Measurements from ENCODE around the gene LMF1.

Gene LMF1

DNA sequence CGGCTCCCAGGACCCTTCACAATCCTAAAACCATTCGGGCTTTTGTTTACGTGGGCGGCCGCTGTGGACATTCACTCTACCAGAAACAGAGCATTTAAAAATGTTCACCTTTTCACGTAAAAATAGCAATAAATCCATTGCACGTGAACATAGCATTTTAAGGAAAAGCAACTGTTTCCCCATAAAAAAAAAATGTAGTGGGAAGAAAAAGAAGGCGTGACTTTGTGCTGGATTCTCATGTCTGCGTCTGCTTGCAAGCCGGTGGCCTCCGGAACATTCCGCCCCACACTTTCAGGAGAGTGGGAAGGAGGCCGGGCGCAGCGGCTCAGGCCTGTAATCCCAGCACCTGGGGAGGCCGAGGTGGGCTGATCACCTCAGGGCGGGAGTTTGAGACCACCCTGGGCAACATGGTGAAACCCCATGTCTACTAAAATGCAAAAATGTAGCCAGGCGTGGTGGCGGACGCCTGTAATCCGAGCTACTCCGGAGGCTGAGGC, 156.8 kb downstream of the LMF1 start:
- TF ChIP-seq, protein P1, sequence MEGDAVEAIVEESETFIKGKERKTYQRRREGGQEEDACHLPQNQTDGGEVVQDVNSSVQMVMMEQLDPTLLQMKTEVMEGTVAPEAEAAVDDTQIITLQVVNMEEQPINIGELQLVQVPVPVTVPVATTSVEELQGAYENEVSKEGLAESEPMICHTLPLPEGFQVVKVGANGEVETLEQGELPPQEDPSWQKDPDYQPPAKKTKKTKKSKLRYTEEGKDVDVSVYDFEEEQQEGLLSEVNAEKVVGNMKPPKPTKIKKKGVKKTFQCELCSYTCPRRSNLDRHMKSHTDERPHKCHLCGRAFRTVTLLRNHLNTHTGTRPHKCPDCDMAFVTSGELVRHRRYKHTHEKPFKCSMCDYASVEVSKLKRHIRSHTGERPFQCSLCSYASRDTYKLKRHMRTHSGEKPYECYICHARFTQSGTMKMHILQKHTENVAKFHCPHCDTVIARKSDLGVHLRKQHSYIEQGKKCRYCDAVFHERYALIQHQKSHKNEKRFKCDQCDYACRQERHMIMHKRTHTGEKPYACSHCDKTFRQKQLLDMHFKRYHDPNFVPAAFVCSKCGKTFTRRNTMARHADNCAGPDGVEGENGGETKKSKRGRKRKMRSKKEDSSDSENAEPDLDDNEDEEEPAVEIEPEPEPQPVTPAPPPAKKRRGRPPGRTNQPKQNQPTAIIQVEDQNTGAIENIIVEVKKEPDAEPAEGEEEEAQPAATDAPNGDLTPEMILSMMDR (IDR thresholded peaks at IDR 0.05; ENCODE audit: low read depth, low read length) = no peak
- TF ChIP-seq MAX (IDR thresholded peaks at IDR 0.05; ENCODE audit: low read depth, low read length) = no peak
- no peak for TF ChIP-seq POLR2A (IDR thresholded peaks at IDR 0.05; ENCODE audit: extremely low read depth, insufficient read length)
- no peak for TF ChIP-seq MYC (IDR thresholded peaks at IDR 0.05; ENCODE audit: low read depth, low read length)
- no peak overlapping the region for H3K4me3 ChIP-seq (ENCODE audit: low read depth, low read length)
- DNase-seq (ENCODE audit: low read depth) = no peak

- H3K4me3 ChIP-seq (ENCODE audit: low read depth, low read length) = no peak overlapping the region
- TF ChIP-seq, protein P1 (IDR thresholded peaks at IDR 0.05; ENCODE audit: low read depth, low read length) = peak; percentile 13
- no peak for TF ChIP-seq MYC (IDR thresholded peaks at IDR 0.05; ENCODE audit: low read depth, low read length)
Measured at GRCh38 chr16:813204-813915, 157.4 kb downstream of the LMF1 start.

DNA sequence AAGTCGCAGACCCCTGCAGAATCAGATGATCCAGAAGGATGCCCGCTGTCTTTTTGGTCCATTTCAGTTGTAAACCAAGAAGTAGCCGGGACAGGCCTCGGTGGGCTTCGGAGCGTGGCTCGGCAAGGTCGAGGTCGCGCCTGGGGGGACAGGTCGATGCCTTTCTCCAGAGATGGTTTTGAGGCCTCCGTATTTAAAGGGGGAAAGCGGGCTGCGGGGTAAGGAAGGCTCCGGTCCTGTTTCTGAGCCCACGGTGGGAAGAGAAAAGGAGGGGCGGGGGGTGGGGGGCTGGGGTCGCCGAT, 162.7 kb downstream of the LMF1 start:
- no peak for DNase-seq (ENCODE audit: low read depth)
- no peak for TF ChIP-seq MYC (IDR thresholded peaks at IDR 0.05; ENCODE audit: low read depth, low read length)
- no peak for TF ChIP-seq POLR2A (IDR thresholded peaks at IDR 0.05; ENCODE audit: extremely low read depth, insufficient read length)
- no peak for TF ChIP-seq MAX (IDR thresholded peaks at IDR 0.05; ENCODE audit: low read depth, low read length)
- H3K4me3 ChIP-seq (ENCODE audit: low read depth, low read length) = peak overlapping the region; percentile 65

More at GRCh38 chr16:813204-813915, 157.4 kb downstream of the LMF1 start:
- no peak for DNase-seq (ENCODE audit: low read depth)

DNA sequence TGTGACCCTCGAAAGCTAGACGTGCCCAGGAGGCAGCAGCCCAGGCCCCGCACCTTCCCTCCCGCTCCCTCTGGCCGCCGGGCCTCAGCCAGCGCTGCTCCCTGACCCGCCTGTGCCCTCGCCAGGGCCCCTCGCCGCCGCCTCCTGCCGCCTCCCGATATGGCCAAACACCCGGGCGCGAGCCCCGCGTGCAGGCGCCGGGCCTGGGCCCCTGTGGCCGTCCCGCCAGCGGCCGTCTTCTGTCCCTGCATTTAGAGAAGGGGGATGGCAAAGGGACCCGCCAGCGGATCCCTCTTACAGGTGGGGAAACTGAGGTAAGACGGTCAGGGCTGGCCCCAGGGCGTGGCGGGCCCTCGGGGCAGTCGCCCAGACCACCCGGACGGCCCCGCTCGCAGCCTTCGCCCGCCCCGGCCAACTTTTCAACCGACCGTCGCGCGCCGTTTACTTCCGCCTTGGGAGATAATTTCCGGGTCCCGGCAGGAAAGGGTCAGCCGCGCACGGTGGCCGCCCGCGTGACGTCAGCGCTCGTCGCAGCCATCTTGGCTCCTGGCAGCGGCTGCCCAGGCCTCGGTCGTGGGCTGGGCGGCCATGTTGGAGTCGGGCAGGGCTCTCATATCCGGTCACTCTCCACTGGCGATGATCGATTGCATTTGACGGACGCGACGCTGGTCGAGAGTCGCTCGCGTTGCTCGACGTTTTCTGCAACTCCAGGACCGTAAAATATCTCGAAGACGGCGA, 163.3 kb downstream of the LMF1 start:
- peak overlapping the region; percentile 77 for H3K4me3 ChIP-seq (ENCODE audit: low read depth, low read length)
- DNase-seq (ENCODE audit: low read depth) = peak; percentile 92
- TF ChIP-seq MAX (IDR thresholded peaks at IDR 0.05; ENCODE audit: low read depth, low read length) (peak; percentile 76), POLR2A (IDR thresholded peaks at IDR 0.05; ENCODE audit: extremely low read depth, insufficient read length) (peak; percentile 72), MYC (IDR thresholded peaks at IDR 0.05; ENCODE audit: low read depth, low read length) (no peak; the same call in 1 of the 2 replicates)
- TF ChIP-seq, protein P1 (IDR thresholded peaks at IDR 0.05; ENCODE audit: low read depth, low read length) = no peak

DNA sequence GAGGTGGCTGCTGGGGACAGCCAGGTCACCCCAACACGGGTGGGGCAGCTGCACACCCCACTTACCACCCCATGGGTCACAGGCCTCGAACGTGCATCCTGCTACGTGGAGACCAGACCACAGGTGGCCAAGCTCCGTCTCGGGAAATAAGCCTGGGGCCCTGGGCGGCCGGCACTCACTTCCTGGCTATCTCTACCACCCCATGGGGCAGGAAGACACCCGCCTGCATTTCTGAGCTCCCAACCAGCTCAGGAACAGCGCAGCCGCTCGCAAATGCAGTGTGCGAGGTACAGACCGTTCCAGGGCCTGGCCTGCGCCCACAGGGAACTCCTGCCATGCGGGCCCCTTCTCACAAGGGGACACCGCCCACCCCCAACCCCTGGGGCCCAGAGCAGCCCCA, 165.3 kb downstream of the LMF1 start:
- no peak overlapping the region for H3K4me3 ChIP-seq (ENCODE audit: low read depth, low read length)
- TF ChIP-seq, protein P1 (IDR thresholded peaks at IDR 0.05; ENCODE audit: low read depth, low read length) = no peak
- TF ChIP-seq POLR2A (IDR thresholded peaks at IDR 0.05; ENCODE audit: extremely low read depth, insufficient read length) = no peak
- no peak for TF ChIP-seq MYC (IDR thresholded peaks at IDR 0.05; ENCODE audit: low read depth, low read length)
- TF ChIP-seq MAX (IDR thresholded peaks at IDR 0.05; ENCODE audit: low read depth, low read length) = no peak
- DNase-seq (ENCODE audit: low read depth) = no peak
